NCI-H526 (cell line): Measurements from ENCODE around the gene P2RY11.

Experiments used
- DNase-seq, 2 experiments: peaks; one replicate each; lab custom pipeline; 2025; lab: John Stamatoyannopoulos, UW

P2RY11 gene

GRCh38 chr19:10113964-10114650 is 2.6 kb downstream of the P2RY11 start:
- peak in 1 of 2 experiments; percentile 30 for DNase-seq

GRCh38 chr19:10114651-10115391 is 3.3 kb downstream of the P2RY11 start:
- DNase-seq, result no peak

- no peak for DNase-seq
These were observed 4.0 kb downstream of the P2RY11 start for GRCh38 chr19:10115392-10116084.

GRCh38 chr19:10116085-10116865 is 4.8 kb downstream of the P2RY11 start:
- DNase-seq, result no peak

- DNase-seq, result no peak
These were observed 5.5 kb downstream of the P2RY11 start for GRCh38 chr19:10116866-10117616.

GRCh38 chr19:10118960-10119359 is 7.5 kb downstream of the P2RY11 start:
- DNase-seq, result no peak

GRCh38 chr19:10120538-10121189 is 9.2 kb downstream of the P2RY11 start:
- DNase-seq, result no peak

DNA sequence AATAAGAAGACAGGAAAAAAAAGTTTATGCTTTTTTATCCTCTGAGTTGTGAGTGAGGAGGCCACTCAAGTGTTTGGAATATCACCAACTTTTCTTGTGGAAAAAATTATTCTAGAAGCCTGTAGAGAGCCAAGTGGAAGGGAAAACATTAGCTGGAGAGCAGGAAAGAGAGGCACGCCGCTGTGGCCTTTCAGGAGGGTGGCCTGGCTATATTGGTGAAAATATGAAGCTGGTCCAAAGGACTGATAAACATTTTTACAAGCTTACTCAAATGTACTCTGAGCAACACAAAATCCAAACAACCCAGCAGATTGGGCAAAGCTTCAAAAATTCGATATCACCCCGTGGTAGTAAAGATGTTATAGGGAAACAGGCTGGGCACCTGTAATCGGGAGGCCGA is 10.6 kb downstream of the P2RY11 start:
- no peak for DNase-seq

GRCh38 chr19:10124429-10124828 is 12.9 kb downstream of the P2RY11 start:
- DNase-seq, result no peak

- no peak for DNase-seq
These were observed 14.7 kb downstream of the P2RY11 start for GRCh38 chr19:10126213-10126639.

GRCh38 chr19:10132905-10133304 is 21.4 kb downstream of the P2RY11 start:
- peak in 1 of 2 experiments; percentile 10 for DNase-seq

- no peak for DNase-seq
These were observed 22.1 kb downstream of the P2RY11 start for GRCh38 chr19:10133596-10133995.

DNA sequence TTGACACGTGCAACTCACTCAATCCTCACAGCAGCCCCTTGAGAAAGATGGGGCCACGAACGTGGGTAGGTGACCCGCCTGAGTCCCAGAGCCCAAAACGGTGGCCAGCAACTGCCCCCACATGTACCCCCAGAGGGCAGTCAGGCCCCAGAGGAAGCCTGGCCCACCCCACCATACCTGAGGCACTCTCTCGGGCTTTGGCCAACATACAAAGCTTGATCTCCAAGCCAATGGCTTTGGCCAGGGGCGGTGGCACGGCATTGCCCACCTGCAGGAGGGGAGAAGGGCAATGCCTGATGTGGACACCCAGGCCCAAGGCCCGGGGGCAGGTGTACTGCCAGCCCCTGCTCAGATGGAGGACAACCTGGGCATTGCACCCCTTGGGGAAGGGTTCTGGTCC is 22.5 kb downstream of the P2RY11 start:
- no peak for DNase-seq

GRCh38 chr19:10135551-10136334 is 24.2 kb downstream of the P2RY11 start:
- no peak for DNase-seq

- no peak for DNase-seq
These were observed 25.4 kb downstream of the P2RY11 start for GRCh38 chr19:10136936-10137335.

DNA sequence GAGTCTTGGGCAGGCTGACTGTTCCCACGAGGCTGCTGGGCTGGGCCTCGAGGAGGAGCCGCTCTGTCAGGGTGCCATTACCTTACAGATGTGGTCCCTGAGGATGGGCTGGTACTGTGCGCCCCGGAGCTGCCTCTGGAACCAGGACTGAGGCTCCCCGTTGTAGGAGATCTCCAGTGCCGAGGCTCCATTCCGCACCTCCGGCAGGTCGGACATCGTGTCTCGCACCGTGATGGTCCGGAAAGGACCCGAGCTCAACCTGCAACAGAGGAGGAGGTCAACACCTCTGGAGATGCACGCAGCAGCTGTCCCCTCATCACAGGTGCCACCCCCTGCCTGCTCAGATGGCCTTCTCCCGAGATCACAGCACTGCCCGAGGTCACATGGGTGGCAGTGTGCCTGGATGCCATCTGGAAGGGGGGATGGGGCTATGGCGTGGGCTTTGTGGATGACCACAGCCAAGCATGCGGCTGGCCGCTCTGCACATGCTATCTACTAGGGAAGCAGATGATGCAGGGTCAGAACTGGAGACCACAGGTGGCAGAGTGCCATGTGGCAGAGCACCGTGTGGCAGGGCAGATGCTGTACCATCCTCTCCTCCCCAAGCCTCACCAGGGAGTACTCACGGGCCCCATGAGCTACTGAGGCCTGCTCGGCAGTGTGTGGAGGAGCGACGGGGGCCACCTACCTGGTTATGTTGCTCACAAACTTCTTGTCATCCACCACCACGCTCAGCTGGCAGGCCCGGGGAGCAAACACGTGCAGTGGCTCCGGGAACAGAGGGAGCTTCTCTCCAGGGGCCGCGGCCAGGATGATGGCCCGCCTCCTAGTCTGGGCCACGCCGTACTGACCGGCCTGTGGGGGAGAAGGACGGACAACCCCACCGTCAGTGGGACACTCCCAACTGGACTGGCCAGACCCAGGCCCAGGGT is 26.5 kb downstream of the P2RY11 start:
- no peak for DNase-seq

- DNase-seq, result no peak
These were observed 27.6 kb downstream of the P2RY11 start for GRCh38 chr19:10138879-10139795.

GRCh38 chr19:10139952-10140351 is 28.5 kb downstream of the P2RY11 start:
- no peak for DNase-seq
